K562 (cell line): ENCODE results near the gene PLSCR3. TPM values are rescaled to one million over a fixed set of nuclear protein-coding genes. Genes with fewer than 3 reads are reported as not detected.

Experiments
- ATAC-seq: fragments of 200-7000 bp; cut with Tn5 transposase; 3 replicates; pipeline ENCODE4 v1.9.1; 2020; ENCODE audit warnings: moderate library complexity
- BruUV-seq: library from RNA; stranded (reverse); fragments of 400-500 nt; replicated peaks from 2 replicates; lab custom pipeline; 2021; lab: Mats Ljungman, UMichigan
- CTCF ChIA-PET: fragments of 300-600 bp; formaldehyde crosslinking; extraction: SDS; loops from one replicate; lab custom pipeline; 2021; ENCODE audit warnings: low intra/inter-chr PET ratio; lab: Yijun Ruan, JAX
- POLR2A ChIA-PET: fragments of 300-600, 350-650 bp; sonication (Branson Sonifier 250); formaldehyde crosslinking; extraction: SDS; loops from one replicate; lab custom pipeline; 2021; ENCODE audit warnings: antibody characterized with exemption, inconsistent platforms; lab: Yijun Ruan, JAX
- DNase-seq, 4 experiments: peaks; one replicate each; pipeline versions ENCODE4 v3.0.0 to v3.0.0-alpha.2; 2011 to 2018; ENCODE audit warnings: low spot score in 3 of 4, mixed read lengths in 3 of 4; ENCODE audit errors: extremely low read depth in 1 of 4
- FAIRE-seq: peaks from 2 replicates; lab custom pipeline; 2011; peaks lifted over from hg19 to GRCh38; lab: Jason Lieb, UNC
- H2AFZ ChIP-seq: 2 replicates; pipeline ENCODE4 v1.6.0; 2011; ENCODE audit warnings: low read depth, low read length, control low read depth, inconsistent platforms
- H3K27ac ChIP-seq: fragments of 200-600 bp; 3 replicates; pipeline ENCODE4 v1.8.0; 2011; ENCODE audit warnings: low read depth, mild to moderate bottlenecking, control low read depth, inconsistent platforms, low read length, moderate library complexity, mixed read lengths; ENCODE audit errors: extremely low read depth
- H3K27me3 ChIP-seq, 2 experiments: fragments of 300-600 bp in 1 of 2; 2 replicates in 1 of 2; 3 replicates in 1 of 2; pipeline versions ENCODE4 v1.6.0 to v1.8.0; 2011; ENCODE audit warnings: inconsistent platforms in 2 of 2, low read length in 2 of 2, mild to moderate bottlenecking in 1 of 2, mixed read lengths in 1 of 2, moderate library complexity in 1 of 2; ENCODE audit not compliant: control insufficient read depth in 2 of 2, insufficient read depth in 2 of 2
- H3K36me3 ChIP-seq: fragments of 300-600 bp; 3 replicates; pipeline ENCODE4 v1.8.0; 2011; ENCODE audit warnings: mild to moderate bottlenecking, low read length, inconsistent platforms; ENCODE audit not compliant: control insufficient read depth, insufficient read depth
- H3K4me1 ChIP-seq, 2 experiments: fragments of 200-600 bp in 1 of 2; replicated peaks in 1 of 2; 2 replicates in 1 of 2; 3 replicates in 1 of 2; pipeline versions ENCODE4 v1.5.1 to v1.8.0; 2011; ENCODE audit warnings: inconsistent platforms in 2 of 2, low read length in 2 of 2, mild to moderate bottlenecking in 1 of 2, mixed read lengths in 1 of 2, moderate library complexity in 1 of 2; ENCODE audit not compliant: control insufficient read depth in 2 of 2, insufficient read depth in 2 of 2
- H3K4me2 ChIP-seq: 2 replicates; pipeline ENCODE4 v1.6.1; 2011; ENCODE audit warnings: low read length, control low read depth, inconsistent platforms, mixed read lengths; ENCODE audit not compliant: insufficient read depth
- H3K4me3 ChIP-seq: fragments of 200-600 bp; sonication (generic), shearing (Covaris generic); 2 replicates; pipeline ENCODE4 v1.5.1; 2016; ENCODE audit warnings: control low read depth, inconsistent platforms
- H3K79me2 ChIP-seq: fragments of 200-600 bp; 3 replicates; pipeline ENCODE4 v1.8.0; 2011; ENCODE audit warnings: low read length, inconsistent platforms; ENCODE audit not compliant: control insufficient read depth, insufficient read depth
- H3K9ac ChIP-seq, 2 experiments: 2 replicates each; pipeline versions ENCODE4 v1.6.0 to v1.6.1; 2011; ENCODE audit warnings: low read depth in 2 of 2, low read length in 2 of 2, control low read depth in 1 of 2, inconsistent platforms in 1 of 2, mild to moderate bottlenecking in 1 of 2, mixed read lengths in 1 of 2; ENCODE audit not compliant: insufficient read depth in 1 of 2
- H3K9me1 ChIP-seq: one replicate; pipeline ENCODE4 v1.6.0; 2011; ENCODE audit warnings: inconsistent platforms, mild to moderate bottlenecking, low read length, moderate library complexity; ENCODE audit not compliant: control insufficient read depth, insufficient read depth
- H3K9me3 ChIP-seq: replicated peaks from 2 replicates; pipeline ENCODE4 v1.5.1; 2011; ENCODE audit warnings: low read depth, low read length, inconsistent platforms; ENCODE audit not compliant: control insufficient read depth, insufficient read depth
- H4K20me1 ChIP-seq: replicated peaks from 2 replicates; pipeline ENCODE4 v1.6.1; 2011; ENCODE audit warnings: low read length, inconsistent platforms, mixed read lengths; ENCODE audit not compliant: control insufficient read depth, insufficient read depth
- BRF2 ChIP-seq: IDR thresholded peaks from 3 replicates; pipeline ENCODE4 v1.6.1; 2011; ENCODE audit warnings: borderline replicate concordance, mild to moderate bottlenecking; ENCODE audit not compliant: insufficient read length, insufficient read depth
- CREB5 ChIP-seq: fragments of 250-450 bp; sonication (Bioruptor Pico); IDR thresholded peaks from 2 replicates; pipeline ENCODE4 v1.5.0; 2020; ENCODE audit warnings: mild to moderate bottlenecking
- E2F3 ChIP-seq: fragments of 250-450 bp; sonication (Bioruptor Pico); IDR thresholded peaks from 2 replicates; pipeline ENCODE4 v1.4.0; 2020; ENCODE audit warnings: mild to moderate bottlenecking
- EWSR1 ChIP-seq: fragments of 450-650 bp; IDR thresholded peaks from 2 replicates; pipeline ENCODE4 v1.6.1; 2018; ENCODE audit warnings: borderline replicate concordance, mild to moderate bottlenecking, low read depth, moderate library complexity; ENCODE audit not compliant: partially characterized antibody
- FOXJ3 ChIP-seq: sonication (generic); formaldehyde crosslinking; IDR thresholded peaks from 2 replicates; pipeline ENCODE4 v1.4.0; 2020; ENCODE audit warnings: mild to moderate bottlenecking, missing genetic modification reagents
- HMBOX1 ChIP-seq: sonication (generic); IDR thresholded peaks from 2 replicates; pipeline ENCODE4 v1.6.1; 2016
- IFI16 ChIP-seq: fragments of 250-450 bp; sonication (Bioruptor Pico); IDR thresholded peaks from 2 replicates; pipeline ENCODE4 v2.1.2; 2022; ENCODE audit warnings: mild to moderate bottlenecking, inconsistent platforms
- JUN ChIP-seq, 2 experiments: sonication (generic) in 1 of 2; formaldehyde crosslinking in 1 of 2; IDR thresholded peaks; 2 replicates each; pipeline versions ENCODE4 v1.6.1 to v1.8.0; 2012 to 2022; ENCODE audit warnings: borderline replicate concordance in 2 of 2, mild to moderate bottlenecking in 2 of 2, improper control_type of control experiment in 1 of 2, low read depth in 1 of 2, low read length in 1 of 2, missing genetic modification reagents in 1 of 2
- KAT2B ChIP-seq: IDR thresholded peaks from one replicate; pipeline ENCODE4 v1.6.1; 2012; ENCODE audit warnings: low read depth, mild to moderate bottlenecking, control low read depth, inconsistent platforms, low read length, moderate library complexity
- MTA2 ChIP-seq: fragments of 450-650 bp; IDR thresholded peaks from 2 replicates; pipeline ENCODE4 v1.6.1; 2016; ENCODE audit warnings: low read depth
- PHB2 ChIP-seq: fragments of 450-650 bp; IDR thresholded peaks from 2 replicates; pipeline ENCODE4 v1.6.1; 2017; ENCODE audit warnings: low read depth
- SETDB1 ChIP-seq: IDR thresholded peaks from one replicate; pipeline ENCODE4 v1.6.1; 2012; ENCODE audit warnings: low read length, control low read depth, inconsistent platforms
- TBP ChIP-seq: optimal IDR thresholded peaks from 2 replicates; pipeline ENCODE3; 2011; ENCODE audit warnings: low read depth, low read length, improper control_type of control experiment
- THRAP3 ChIP-seq: fragments of 450-650 bp; IDR thresholded peaks from 2 replicates; pipeline ENCODE4 v1.6.1; 2016; ENCODE audit warnings: mild to moderate bottlenecking, inconsistent platforms, borderline replicate concordance
- YBX1 ChIP-seq: fragments of 450-650 bp; IDR thresholded peaks from 2 replicates; pipeline ENCODE4 v1.7.1; 2016; ENCODE audit warnings: mild to moderate bottlenecking
- WGBS: fragments of 100-300 bp; shearing (Covaris generic); methylation state at CpG from one replicate; pipeline ENCODE4 v1.1.6; 2016; ENCODE audit warnings: low coverage, mixed read lengths; ENCODE audit not compliant: insufficient coverage; ENCODE audit errors: missing lambda C conversion rate; 5-methylcytosine and 5-hydroxymethylcytosine counted together
- in situ Hi-C: fragments of 300-500 bp; cut with MboI; formaldehyde crosslinking; loops from 4 replicates; pipeline ENCODE4 v1.15.0; 2018; ENCODE audit warnings: inconsistent platforms, mixed read lengths
- intact Hi-C: fragments of 100-400 bp; cut with micrococcal nuclease; formaldehyde crosslinking; loops from 2 replicates; pipeline ENCODE4 v1.14.2; 2022
- polyA plus RNA-seq, 8 experiments: library from polyadenylated mRNA; depleted of rRNA in 4 of 8; stranded (reverse) in 5 of 8; unstranded in 3 of 8; fragments of >200 nt; fragmentation: Nextera tagmentation in 2 of 8; fragmentation: Illumina TruSeq in 1 of 8; extraction: Ambion mirVana in 2 of 8; extraction: Trizol in 1 of 8; gene quantifications; 2 replicates each; pipeline versions ENCODE4 v1.2.1 to v1.2.3, GENCODE V29; 2011 to 2014; ENCODE audit warnings: inconsistent platforms in 1 of 8, missing spikeins in 1 of 8
- total RNA-seq, 7 experiments: library from RNA; depleted of rRNA in 6 of 7; stranded (reverse); fragments of >200 nt in 6 of 7; fragmentation: Illumina TruSeq in 2 of 7; extraction: Trizol in 2 of 7; gene quantifications; 2 replicates each; pipeline versions ENCODE4 v1.2.1 to v1.2.3, GENCODE V29; 2011 to 2021; ENCODE audit warnings: low replicate concordance in 1 of 7

PLSCR3 gene
- total and polyA plus RNA-seq, 9 of the 15 experiments (the other 6 are each of a cell fraction or from before 2014, with no cell fraction given): 3.2 to 16.8 (median 4.5) TPM

- intact Hi-C loops: loop anchor here (5.0 kb wide), 2 partner anchors 146 to 206 kb away; partner anchors contain the start of gene SENP3
- Histone ChIP-seq H3K27me3 (no peaks in the 10 kb centered on the region), H3K36me3 (no peaks in the 10 kb centered on the region), H3K4me3 (no peak overlapping the region), H4K20me1 (no peaks in the 10 kb centered on the region), H2AFZ (no peak overlapping the region), H3K27ac (no peak overlapping the region)
- FAIRE-seq: no peak
- BruUV-seq: no TSS peak
- ChIA-PET POLR2A (interaction anchor here (1.2 to 1.6 kb wide), 2 partner anchors 45 to 129 kb away, joined by 3 to 7 read pairs; no protein-coding TSS in a partner anchor), CTCF (interaction anchor here (1.7 kb wide), 1 partner anchor 203 kb away, joined by 9 read pairs; no protein-coding TSS in a partner anchor)
- no peak for ATAC-seq
- in situ Hi-C loops: loop anchor here (10.0 kb wide), 1 partner anchor 198 kb away; the partner anchor contains the start of gene TNFSF13
- TF ChIP-seq JUN (IDR thresholded peaks at IDR 0.05; ENCODE audit: borderline replicate concordance, low read depth, low read length) (no peak), JUN (CRISPR knock-in tag; IDR thresholded peaks at IDR 0.05; ENCODE audit: borderline replicate concordance) (no peak), CREB5 (CRISPR knock-in tag) (no peak), SETDB1 (no peak), FOXJ3 (CRISPR knock-in tag) (no peak), BRF2 (no peak), KAT2B (no peak), YBX1 (no peak), HMBOX1 (no peak), PHB2 (no peak), THRAP3 (no peak), MTA2 (no peak), E2F3 (CRISPR knock-in tag) (no peak), IFI16 (CRISPR knock-in tag) (no peak), TBP (no peak), EWSR1 (no peak)
- TF ChIP-seq, all 486 proteins: peak for 0
- Histone ChIP-seq H3K9me1 (no peaks in the 10 kb centered on the region), H3K9me3 (no peaks in the 10 kb centered on the region), H3K79me2 (no peaks in the 10 kb centered on the region; the same call in 2 of the 3 replicates), H3K4me2 (no peak overlapping the region), H3K4me1 (peaks cover 0 to 31% of the 10 kb centered on the region in 2 experiments; a peak in 3 of 5 replicates), H3K9ac (no peak overlapping the region)
- no peak for DNase-seq
- 51% methylated on average over 5 of the region's 8 CpGs for WGBS
Measured at GRCh38 chr17:7356756-7357155, 37.6 kb downstream of the PLSCR3 start.
